ENCODE data around the gene CEMIP. TPM values are rescaled to one million over a fixed set of nuclear protein-coding genes. Genes with fewer than 3 reads are reported as not detected.

CEMIP gene
- total and polyA plus RNA-seq, 2 of the 8 experiments (the other 6 are each of a cell fraction or from before 2014, with no cell fraction given), result 0.11 to 0.60 TPM

- TF ChIP-seq CHD7 (IDR thresholded peaks at IDR 0.05; ENCODE audit: insufficient replicate concordance, low read length) (no peak), TBP (IDR thresholded peaks at IDR 0.05; ENCODE audit: low read depth, low read length) (no peak), CTCF (IDR thresholded peaks at IDR 0.05; ENCODE audit: control extremely low read depth in 1 of 3, insufficient read depth in 1 of 3, low read depth in 1 of 3, low read length in 3 of 3) (no peak), E2F6 (IDR thresholded peaks at IDR 0.05) (no peak), SP2 (IDR thresholded peaks at IDR 0.05; ENCODE audit: low read length) (no peak), HDAC2 (IDR thresholded peaks at IDR 0.05; ENCODE audit: borderline replicate concordance in 1 of 2, low read depth in 2 of 2, low read length in 2 of 2) (no peak), POLR2AphosphoS5 (IDR thresholded peaks at IDR 0.05; ENCODE audit: low read depth, low read length) (no peak)
These were observed 46.3 kb downstream of the CEMIP start (continued) for GRCh38 chr15:80825361-80826030.
